Measurements from ENCODE around the gene COX17. TPM values are rescaled to one million over a fixed set of nuclear protein-coding genes. Genes with fewer than 3 reads are reported as not detected.

The COX17 gene
- total RNA-seq, 1 experiment from 2014 or later = 51.6 TPM

DNA sequence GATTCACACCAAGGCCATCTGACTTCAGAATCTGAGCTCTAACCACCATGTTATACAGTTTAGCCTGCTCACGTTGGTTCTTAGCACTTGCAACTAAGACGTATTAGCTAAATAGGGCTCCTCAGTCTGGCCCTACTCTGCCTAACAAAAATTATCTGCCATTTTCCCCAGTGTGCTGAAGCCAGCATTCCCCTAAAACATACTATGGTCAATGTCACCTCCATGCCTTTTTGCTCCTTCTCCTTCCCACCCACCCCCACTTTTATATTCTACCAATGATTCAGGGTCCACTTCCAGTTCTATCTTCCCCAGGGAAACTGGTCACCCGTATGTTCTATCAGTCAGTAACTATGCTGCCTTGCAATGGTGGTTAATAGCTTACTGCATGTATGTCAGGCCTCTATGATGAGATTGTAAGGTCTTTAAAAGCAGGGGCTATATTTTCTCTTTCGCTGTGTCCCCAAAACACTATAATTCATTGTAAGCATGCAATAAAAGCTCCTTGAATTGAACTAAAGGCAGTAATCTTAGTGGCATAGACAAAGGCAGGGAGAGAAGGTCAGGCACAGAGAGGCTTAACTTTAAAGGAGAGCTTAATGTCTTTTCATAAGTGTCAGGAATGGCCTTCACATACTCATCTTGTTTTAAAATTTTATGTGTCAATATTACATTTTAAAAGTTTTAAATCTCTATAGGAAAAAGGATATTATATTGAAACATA, 40.2 kb downstream of the COX17 start (continued):
- TF ChIP-seq YY1 (IDR thresholded peaks at IDR 0.05; ENCODE audit: extremely low read depth, insufficient replicate concordance, low read depth, low read length) = no peak
- no peak for TF ChIP-seq SIN3A (IDR thresholded peaks at IDR 0.05; ENCODE audit: low read depth)
- TF ChIP-seq SP1 (IDR thresholded peaks at IDR 0.05; ENCODE audit: low read depth) = no peak
- no peak for TF ChIP-seq ZNF274 (IDR thresholded peaks at IDR 0.05; ENCODE audit: low read depth, low read length)

DNA sequence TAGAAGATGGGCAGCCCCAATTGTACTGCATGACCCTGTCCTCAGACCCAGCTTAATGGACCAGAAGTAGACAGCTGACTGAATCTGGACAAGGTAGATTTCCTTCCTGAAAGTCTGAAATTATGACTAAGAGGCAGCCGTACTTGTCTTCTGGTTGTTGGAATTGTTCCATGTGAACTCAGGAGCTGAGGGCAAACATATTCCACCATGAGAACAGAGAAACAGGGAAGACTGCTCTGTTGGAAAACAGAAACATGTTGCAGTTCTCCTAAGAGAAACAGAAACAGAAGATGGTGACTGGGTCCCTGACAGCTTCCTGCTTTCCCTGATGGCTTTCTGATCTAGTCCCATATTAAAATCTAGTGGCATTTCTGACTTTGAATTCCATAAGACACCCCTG, 41.0 kb downstream of the COX17 start:
- H2AFZ ChIP-seq (ENCODE audit: low read depth, low read length, poor library complexity, severe bottlenecking) = no peak overlapping the region
- no peaks in the 10 kb centered on the region for H3K27me3 ChIP-seq (ENCODE audit: insufficient read depth, low read length)
- H4K20me1 ChIP-seq (ENCODE audit: insufficient read depth) = no peaks in the 10 kb centered on the region
- ATAC-seq = no peak
- H3K9me3 ChIP-seq (ENCODE audit: control insufficient read depth in 1 of 2, insufficient read depth in 1 of 2, low read depth in 1 of 2, low read length in 2 of 2) = no peaks in the 10 kb centered on the region
- TF ChIP-seq POLR2AphosphoS5 (IDR thresholded peaks at IDR 0.05; ENCODE audit: low read depth, low read length) = no peak
- no peak for TF ChIP-seq YY1 (IDR thresholded peaks at IDR 0.05; ENCODE audit: extremely low read depth, insufficient replicate concordance, low read depth, low read length)
- no peak for TF ChIP-seq RAD21 (IDR thresholded peaks at IDR 0.05; ENCODE audit: low read depth)
- TF ChIP-seq SRF (IDR thresholded peaks at IDR 0.05; ENCODE audit: low read depth) = no peak
- no peaks in the 10 kb centered on the region for H3K9me2 ChIP-seq (ENCODE audit: insufficient read depth)
- ChIA-PET RAD21 (ENCODE audit: low non-redundant PET in 1 of 2, low total read pairs in 2 of 2, uncharacterized antibody in 2 of 2, unreplicated experiment in 2 of 2) (no interaction called here), CTCF (no interaction called here), POLR2A (interaction anchor here (1.2 kb wide), 1 partner anchor 36 kb away, joined by 4 read pairs; no protein-coding TSS in a partner anchor)
- intact Hi-C loops (cut with micrococcal nuclease) = no loop called here
- H3K4me3 ChIP-seq (replicated peaks in 1 of 2; ENCODE audit: low read depth in 1 of 2, low read length in 2 of 2) = no peak overlapping the region
- no peaks in the 10 kb centered on the region for H3K36me3 ChIP-seq (ENCODE audit: control insufficient read depth in 1 of 2, insufficient read depth in 2 of 2, low read length in 2 of 2)
- DNase-seq (ENCODE audit: low read depth, low spot score) = no peak
- no peak overlapping the region for H3K9ac ChIP-seq (ENCODE audit: low read length)
- H3K27ac ChIP-seq (ENCODE audit: low read depth, low read length) = no peak overlapping the region
- peaks cover 0 to 21% of the 10 kb centered on the region in 2 experiments; a peak in 2 of 4 replicates for H3K4me1 ChIP-seq (ENCODE audit: control insufficient read depth in 1 of 2, insufficient read depth in 2 of 2, low read length in 2 of 2)
- H3K79me2 ChIP-seq (ENCODE audit: insufficient read depth, low read length) = no peaks in the 10 kb centered on the region
- H3K4me2 ChIP-seq (ENCODE audit: low read length) = no peak overlapping the region
- BruUV-seq (replicated peaks) = no TSS peak

DNA sequence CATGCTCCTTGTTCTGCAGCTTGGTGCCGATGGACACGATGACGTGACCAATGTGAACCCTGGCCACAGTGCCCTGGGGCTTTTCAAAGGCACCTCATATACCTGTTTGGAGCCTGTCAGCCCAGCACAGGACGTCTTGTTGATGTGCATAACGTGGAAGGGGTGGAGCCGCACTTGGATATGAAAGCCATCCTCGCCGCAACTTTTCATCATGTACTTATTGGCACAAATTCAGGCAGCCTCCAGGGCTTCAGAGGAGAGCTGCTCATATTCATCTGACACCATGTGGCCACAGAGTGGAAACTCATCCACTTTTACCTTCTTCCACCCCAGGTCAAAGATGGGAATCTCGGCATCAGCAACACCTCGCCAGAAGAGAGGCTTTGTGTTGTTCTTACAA, 41.5 kb downstream of the COX17 start:
- Histone ChIP-seq H3K4me2 (ENCODE audit: low read length) (no peak overlapping the region), H3K4me1 (ENCODE audit: control insufficient read depth in 1 of 2, insufficient read depth in 2 of 2, low read length in 2 of 2) (peaks cover 0 to 21% of the 10 kb centered on the region in 2 experiments; a peak in 2 of 4 replicates), H3K4me3 (replicated peaks in 1 of 2; ENCODE audit: low read depth in 1 of 2, low read length in 2 of 2) (no peak overlapping the region), H3K79me2 (ENCODE audit: insufficient read depth, low read length) (no peaks in the 10 kb centered on the region), H3K27me3 (ENCODE audit: insufficient read depth, low read length) (no peaks in the 10 kb centered on the region), H3K36me3 (ENCODE audit: control insufficient read depth in 1 of 2, insufficient read depth in 2 of 2, low read length in 2 of 2) (no peaks in the 10 kb centered on the region), H3K27ac (ENCODE audit: low read depth, low read length) (no peak overlapping the region), H3K9me2 (ENCODE audit: insufficient read depth) (no peaks in the 10 kb centered on the region), H4K20me1 (ENCODE audit: insufficient read depth) (no peaks in the 10 kb centered on the region), H3K9ac (ENCODE audit: low read length) (no peak overlapping the region), H3K9me3 (ENCODE audit: control insufficient read depth in 1 of 2, insufficient read depth in 1 of 2, low read depth in 1 of 2, low read length in 2 of 2) (no peaks in the 10 kb centered on the region), H2AFZ (ENCODE audit: low read depth, low read length, poor library complexity, severe bottlenecking) (no peak overlapping the region)
- no peak for ATAC-seq
- intact Hi-C loops (cut with micrococcal nuclease) = no loop called here
- ChIA-PET RAD21 (ENCODE audit: low non-redundant PET in 1 of 2, low total read pairs in 2 of 2, uncharacterized antibody in 2 of 2, unreplicated experiment in 2 of 2) (no interaction called here), CTCF (no interaction called here), POLR2A (interaction anchor here (1.2 kb wide), 1 partner anchor 35 kb away, joined by 4 read pairs; no protein-coding TSS in a partner anchor)
- no TSS peak for BruUV-seq (replicated peaks)
- no peak for DNase-seq (ENCODE audit: low read depth, low spot score)
- TF ChIP-seq EZH2phosphoT487 (IDR thresholded peaks at IDR 0.05; ENCODE audit: borderline replicate concordance) (no peak), CEBPB (IDR thresholded peaks at IDR 0.05; ENCODE audit: low read depth) (no peak), ZFX (IDR thresholded peaks at IDR 0.05) (no peak), CBX3 (IDR thresholded peaks at IDR 0.05; ENCODE audit: low read depth) (no peak), SRF (IDR thresholded peaks at IDR 0.05; ENCODE audit: low read depth) (no peak), FOSL1 (IDR thresholded peaks at IDR 0.05; ENCODE audit: low read depth) (no peak), JUND (IDR thresholded peaks at IDR 0.05) (no peak)
- TF ChIP-seq, protein P1, sequence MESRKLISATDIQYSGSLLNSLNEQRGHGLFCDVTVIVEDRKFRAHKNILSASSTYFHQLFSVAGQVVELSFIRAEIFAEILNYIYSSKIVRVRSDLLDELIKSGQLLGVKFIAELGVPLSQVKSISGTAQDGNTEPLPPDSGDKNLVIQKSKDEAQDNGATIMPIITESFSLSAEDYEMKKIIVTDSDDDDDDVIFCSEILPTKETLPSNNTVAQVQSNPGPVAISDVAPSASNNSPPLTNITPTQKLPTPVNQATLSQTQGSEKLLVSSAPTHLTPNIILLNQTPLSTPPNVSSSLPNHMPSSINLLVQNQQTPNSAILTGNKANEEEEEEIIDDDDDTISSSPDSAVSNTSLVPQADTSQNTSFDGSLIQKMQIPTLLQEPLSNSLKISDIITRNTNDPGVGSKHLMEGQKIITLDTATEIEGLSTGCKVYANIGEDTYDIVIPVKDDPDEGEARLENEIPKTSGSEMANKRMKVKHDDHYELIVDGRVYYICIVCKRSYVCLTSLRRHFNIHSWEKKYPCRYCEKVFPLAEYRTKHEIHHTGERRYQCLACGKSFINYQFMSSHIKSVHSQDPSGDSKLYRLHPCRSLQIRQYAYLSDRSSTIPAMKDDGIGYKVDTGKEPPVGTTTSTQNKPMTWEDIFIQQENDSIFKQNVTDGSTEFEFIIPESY (IDR thresholded peaks at IDR 0.05; ENCODE audit: extremely low read depth, insufficient replicate concordance, low read length) = no peak
